Neural progenitor cell (in vitro differentiated cells): Measurements from ENCODE around the gene AP2B1. TPM values are rescaled to one million over a fixed set of nuclear protein-coding genes. Genes with fewer than 3 reads are reported as not detected.

ENCODE experiments used
- DNase-seq: peaks from one replicate; pipeline ENCODE4 v3.0.0-alpha.2; 2016; ENCODE audit warnings: low spot score
- H2AFZ ChIP-seq: fragments of 200-600 bp; sonication (generic); replicated peaks from 2 replicates; pipeline ENCODE4 v1.6.1; 2016; ENCODE audit warnings: antibody characterized with exemption
- H3F3A ChIP-seq: fragments of 200-600 bp; sonication (generic); 2 replicates; pipeline ENCODE4 v1.6.1; 2016; ENCODE audit warnings: antibody characterized with exemption, low read depth
- H3K27ac ChIP-seq: fragments of 200-600 bp; sonication (generic); 2 replicates; pipeline ENCODE4 v1.5.1; 2016; ENCODE audit warnings: mild to moderate bottlenecking
- H3K27me3 ChIP-seq: fragments of 200-600 bp; sonication (generic); 2 replicates; pipeline ENCODE4 v1.6.1; 2016; ENCODE audit warnings: mild to moderate bottlenecking, moderate library complexity
- H3K36me3 ChIP-seq: fragments of 200-600 bp; sonication (generic); 2 replicates; pipeline ENCODE4 v1.5.1; 2016
- H3K4me1 ChIP-seq: fragments of 200-600 bp; sonication (generic); 2 replicates; pipeline ENCODE4 v1.6.1; 2016; ENCODE audit warnings: mixed run types
- H3K4me2 ChIP-seq: fragments of 200-600 bp; sonication (generic); 2 replicates; pipeline ENCODE4 v1.6.1; 2016
- H3K4me3 ChIP-seq: fragments of 200-600 bp; sonication (generic); 2 replicates; pipeline ENCODE4 v1.5.1; 2016
- H3K79me2 ChIP-seq: fragments of 200-600 bp; sonication (generic); 2 replicates; pipeline ENCODE4 v1.6.1; 2016; ENCODE audit warnings: low read depth
- H3K9ac ChIP-seq: fragments of 200-600 bp; sonication (generic); 2 replicates; pipeline ENCODE4 v1.6.1; 2016
- H3K9me3 ChIP-seq: fragments of 200-600 bp; sonication (generic); 2 replicates; pipeline ENCODE4 v1.5.1; 2016; ENCODE audit warnings: low read depth
- H4K20me1 ChIP-seq: fragments of 200-600 bp; sonication (generic); 2 replicates; pipeline ENCODE4 v1.6.1; 2016; ENCODE audit warnings: low read depth
- H3K27ac Mint-ChIP-seq: 3 replicates; pipeline ENCODE4 v1.8.0; 2021; ENCODE audit warnings: mixed read lengths
- H3K27me3 Mint-ChIP-seq: 2 replicates; pipeline ENCODE4 v1.8.0; 2022; ENCODE audit warnings: low read depth, mild to moderate bottlenecking, inconsistent platforms, moderate library complexity, mixed read lengths; ENCODE audit not compliant: insufficient read depth
- H3K36me3 Mint-ChIP-seq: 3 replicates; pipeline ENCODE4 v1.8.0; 2021; ENCODE audit warnings: mixed read lengths
- H3K4me1 Mint-ChIP-seq: 3 replicates; pipeline ENCODE4 v1.8.0; 2021; ENCODE audit warnings: mixed read lengths
- H3K4me3 Mint-ChIP-seq: 3 replicates; pipeline ENCODE4 v1.8.0; 2021; ENCODE audit warnings: mild to moderate bottlenecking, moderate library complexity, mixed read lengths
- H3K9me3 Mint-ChIP-seq: 3 replicates; pipeline ENCODE4 v1.8.0; 2020; ENCODE audit warnings: mixed read lengths
- EZH2 ChIP-seq: fragments of 200-600 bp; sonication (generic); IDR thresholded peaks from 2 replicates; pipeline ENCODE4 v1.6.1; 2017; ENCODE audit warnings: antibody characterized with exemption, mild to moderate bottlenecking, moderate library complexity
- EZH2phosphoT487 ChIP-seq: fragments of 200-600 bp; sonication (generic); IDR thresholded peaks from 2 replicates; pipeline ENCODE4 v1.6.1; 2017; ENCODE audit warnings: antibody characterized with exemption
- total RNA-seq: library from RNA; depleted of rRNA; stranded (reverse); fragments of >200 nt; gene quantifications from 2 replicates; pipeline ENCODE4 v1.2.3, GENCODE V29; 2015; ENCODE audit warnings: low replicate concordance
- TF ChIP-seq, protein P1 (sequence below): fragments of 200-600 bp; sonication (generic); IDR thresholded peaks from 2 replicates; pipeline ENCODE4 v1.5.1; 2017; ENCODE audit warnings: antibody characterized with exemption, mild to moderate bottlenecking

Gene AP2B1
- total RNA-seq, 1 donor from 2014 or later, result 125 TPM

DNA sequence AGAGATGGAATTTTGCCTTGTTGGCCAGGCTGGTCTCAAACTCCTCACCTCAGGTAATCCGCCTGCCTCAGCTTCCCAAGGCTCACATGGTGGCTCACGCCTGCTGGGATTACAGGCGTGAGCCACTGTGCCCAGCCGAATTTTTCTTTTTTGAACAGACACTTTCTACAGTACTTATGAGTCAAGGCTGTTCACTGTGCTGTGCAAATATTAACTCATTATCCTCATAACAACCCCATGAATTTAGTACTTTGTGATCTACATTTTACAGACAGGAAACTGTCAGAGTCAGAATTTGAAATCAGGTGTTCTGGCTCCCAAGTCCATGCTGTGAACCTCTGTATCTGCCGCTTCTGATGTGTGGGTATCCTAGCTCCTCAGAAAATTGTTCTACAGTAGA lies 118.6 kb downstream of the AP2B1 start:
- H3K36me3 ChIP-seq, result peaks cover 7% of the 10 kb centered on the region
- no peak overlapping the region for H3K27ac Mint-ChIP-seq
- TF ChIP-seq, protein P1, sequence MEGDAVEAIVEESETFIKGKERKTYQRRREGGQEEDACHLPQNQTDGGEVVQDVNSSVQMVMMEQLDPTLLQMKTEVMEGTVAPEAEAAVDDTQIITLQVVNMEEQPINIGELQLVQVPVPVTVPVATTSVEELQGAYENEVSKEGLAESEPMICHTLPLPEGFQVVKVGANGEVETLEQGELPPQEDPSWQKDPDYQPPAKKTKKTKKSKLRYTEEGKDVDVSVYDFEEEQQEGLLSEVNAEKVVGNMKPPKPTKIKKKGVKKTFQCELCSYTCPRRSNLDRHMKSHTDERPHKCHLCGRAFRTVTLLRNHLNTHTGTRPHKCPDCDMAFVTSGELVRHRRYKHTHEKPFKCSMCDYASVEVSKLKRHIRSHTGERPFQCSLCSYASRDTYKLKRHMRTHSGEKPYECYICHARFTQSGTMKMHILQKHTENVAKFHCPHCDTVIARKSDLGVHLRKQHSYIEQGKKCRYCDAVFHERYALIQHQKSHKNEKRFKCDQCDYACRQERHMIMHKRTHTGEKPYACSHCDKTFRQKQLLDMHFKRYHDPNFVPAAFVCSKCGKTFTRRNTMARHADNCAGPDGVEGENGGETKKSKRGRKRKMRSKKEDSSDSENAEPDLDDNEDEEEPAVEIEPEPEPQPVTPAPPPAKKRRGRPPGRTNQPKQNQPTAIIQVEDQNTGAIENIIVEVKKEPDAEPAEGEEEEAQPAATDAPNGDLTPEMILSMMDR, result no peak
- no peak for TF ChIP-seq EZH2phosphoT487
- TF ChIP-seq EZH2, result no peak
- H3K9me3 Mint-ChIP-seq, result no peaks in the 10 kb centered on the region
- H3K4me2 ChIP-seq, result no peak overlapping the region
- H3K4me1 ChIP-seq, result no peaks in the 10 kb centered on the region
- H2AFZ ChIP-seq, result no peak overlapping the region
- H3K4me3 ChIP-seq, result no peak overlapping the region
- H3K36me3 Mint-ChIP-seq, result peaks cover 11% of the 10 kb centered on the region
- DNase-seq, result no peak
- H4K20me1 ChIP-seq, result peaks cover 15% of the 10 kb centered on the region
- H3K27me3 Mint-ChIP-seq, result no peaks in the 10 kb centered on the region
- no peak overlapping the region for H3K27ac ChIP-seq
- no peak overlapping the region for H3K4me3 Mint-ChIP-seq
- no peaks in the 10 kb centered on the region for H3K27me3 ChIP-seq
- peaks cover 16% of the 10 kb centered on the region for H3F3A ChIP-seq
- H3K4me1 Mint-ChIP-seq, result no peaks in the 10 kb centered on the region
- no peaks in the 10 kb centered on the region for H3K79me2 ChIP-seq
- H3K9ac ChIP-seq, result no peak overlapping the region
- no peaks in the 10 kb centered on the region for H3K9me3 ChIP-seq

DNA sequence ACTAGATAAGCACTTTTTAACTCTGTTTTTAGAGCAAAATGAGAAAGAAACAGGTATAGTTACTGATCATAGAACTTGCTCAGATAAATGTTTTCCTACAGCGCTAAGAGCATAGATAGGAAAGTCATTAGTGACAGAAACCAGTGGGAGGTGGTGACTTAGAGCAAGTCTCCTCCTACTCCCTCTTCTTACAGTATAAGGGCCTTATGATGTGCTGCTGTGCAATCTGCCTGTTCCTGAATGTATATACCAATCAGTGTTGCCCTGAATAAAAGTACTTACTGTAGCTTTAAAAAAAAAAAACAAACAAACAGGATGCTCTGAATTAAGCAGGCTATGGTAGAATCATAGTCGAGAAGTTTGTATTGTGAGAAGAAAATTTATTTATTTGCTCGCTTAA lies 121.0 kb downstream of the AP2B1 start:
- Histone ChIP-seq H3K4me1 (peaks cover 5% of the 10 kb centered on the region), H3F3A (peaks cover 27% of the 10 kb centered on the region), H3K27me3 (no peaks in the 10 kb centered on the region), H3K27ac (no peak overlapping the region), H3K79me2 (no peaks in the 10 kb centered on the region), H3K4me2 (no peak overlapping the region), H3K9me3 (no peaks in the 10 kb centered on the region), H3K36me3 (peaks cover 7% of the 10 kb centered on the region), H2AFZ (no peak overlapping the region), H3K9ac (no peak overlapping the region), H3K4me3 (no peak overlapping the region), H4K20me1 (peaks cover 5% of the 10 kb centered on the region)
- no peak for DNase-seq
- Mint-ChIP-seq H3K4me1 (peaks cover 3% of the 10 kb centered on the region), H3K4me3 (no peak overlapping the region), H3K27me3 (no peaks in the 10 kb centered on the region), H3K36me3 (peaks cover 12% of the 10 kb centered on the region), H3K9me3 (no peaks in the 10 kb centered on the region), H3K27ac (no peak overlapping the region)
- TF ChIP-seq EZH2phosphoT487 (no peak), EZH2 (no peak)
- TF ChIP-seq, protein P1, result no peak

DNA sequence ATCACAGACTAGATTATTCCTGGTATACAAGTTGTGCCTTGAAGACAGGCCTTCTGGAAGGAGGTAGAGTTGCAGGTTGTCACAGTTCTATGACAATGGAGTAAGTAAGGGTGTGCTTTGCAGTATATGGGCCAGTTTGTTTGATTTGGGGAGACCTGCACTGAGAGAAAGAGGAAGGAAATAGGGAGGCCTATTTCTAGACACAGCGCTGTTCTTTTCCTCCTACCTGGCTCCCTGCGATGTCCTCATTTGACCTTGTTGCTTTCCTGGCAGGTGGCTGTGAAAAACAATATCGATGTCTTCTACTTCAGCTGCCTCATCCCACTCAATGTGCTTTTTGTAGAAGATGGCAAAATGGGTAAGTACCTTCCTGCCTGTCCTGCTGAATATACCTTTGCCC lies 121.8 kb downstream of the AP2B1 start:
- H3K4me2 ChIP-seq, result no peak overlapping the region
- H2AFZ ChIP-seq, result no peak overlapping the region
- H3F3A ChIP-seq, result peaks cover 27% of the 10 kb centered on the region
- Mint-ChIP-seq H3K4me3 (no peak overlapping the region), H3K4me1 (peaks cover 3% of the 10 kb centered on the region), H3K27me3 (no peaks in the 10 kb centered on the region), H3K9me3 (no peaks in the 10 kb centered on the region), H3K36me3 (peaks cover 10% of the 10 kb centered on the region), H3K27ac (peak overlapping the region; percentile 22)
- H3K36me3 ChIP-seq, result peaks cover 7% of the 10 kb centered on the region
- peaks cover 5% of the 10 kb centered on the region for H4K20me1 ChIP-seq
- TF ChIP-seq, protein P1, result no peak
- TF ChIP-seq EZH2 (no peak), EZH2phosphoT487 (no peak)
- H3K4me3 ChIP-seq, result no peak overlapping the region
- no peaks in the 10 kb centered on the region for H3K79me2 ChIP-seq
- H3K27me3 ChIP-seq, result no peaks in the 10 kb centered on the region
- H3K9ac ChIP-seq, result no peak overlapping the region
- no peak for DNase-seq
- H3K27ac ChIP-seq, result no peak overlapping the region
- no peaks in the 10 kb centered on the region for H3K9me3 ChIP-seq
- H3K4me1 ChIP-seq, result peaks cover 5% of the 10 kb centered on the region
